Measurements from ENCODE around the gene CFDP1.

DNA sequence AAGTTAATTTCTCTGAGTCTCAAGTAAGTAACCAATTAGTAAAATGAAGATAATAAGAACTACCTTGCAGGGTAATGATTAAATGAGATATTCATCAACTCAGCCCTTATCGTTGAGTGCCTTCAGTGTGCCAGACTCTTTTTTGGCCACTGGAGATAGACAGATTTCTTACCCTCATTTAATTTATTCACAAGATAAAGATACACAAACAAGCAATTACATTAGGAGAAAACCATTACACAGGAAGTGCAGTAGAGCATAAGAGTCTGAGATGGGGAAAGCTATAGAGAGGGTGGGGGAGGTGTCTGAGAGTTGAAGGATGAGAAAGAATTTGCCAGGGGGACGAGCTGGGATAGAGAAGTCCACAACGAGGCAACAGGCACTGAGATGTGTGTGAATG is 109.4 kb downstream of the CFDP1 start:
- TF ChIP-seq, protein P1, sequence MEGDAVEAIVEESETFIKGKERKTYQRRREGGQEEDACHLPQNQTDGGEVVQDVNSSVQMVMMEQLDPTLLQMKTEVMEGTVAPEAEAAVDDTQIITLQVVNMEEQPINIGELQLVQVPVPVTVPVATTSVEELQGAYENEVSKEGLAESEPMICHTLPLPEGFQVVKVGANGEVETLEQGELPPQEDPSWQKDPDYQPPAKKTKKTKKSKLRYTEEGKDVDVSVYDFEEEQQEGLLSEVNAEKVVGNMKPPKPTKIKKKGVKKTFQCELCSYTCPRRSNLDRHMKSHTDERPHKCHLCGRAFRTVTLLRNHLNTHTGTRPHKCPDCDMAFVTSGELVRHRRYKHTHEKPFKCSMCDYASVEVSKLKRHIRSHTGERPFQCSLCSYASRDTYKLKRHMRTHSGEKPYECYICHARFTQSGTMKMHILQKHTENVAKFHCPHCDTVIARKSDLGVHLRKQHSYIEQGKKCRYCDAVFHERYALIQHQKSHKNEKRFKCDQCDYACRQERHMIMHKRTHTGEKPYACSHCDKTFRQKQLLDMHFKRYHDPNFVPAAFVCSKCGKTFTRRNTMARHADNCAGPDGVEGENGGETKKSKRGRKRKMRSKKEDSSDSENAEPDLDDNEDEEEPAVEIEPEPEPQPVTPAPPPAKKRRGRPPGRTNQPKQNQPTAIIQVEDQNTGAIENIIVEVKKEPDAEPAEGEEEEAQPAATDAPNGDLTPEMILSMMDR (IDR thresholded peaks at IDR 0.05; ENCODE audit: low read depth, low read length), result no peak
- no peak for TF ChIP-seq EZH2phosphoT487 (IDR thresholded peaks at IDR 0.05; ENCODE audit: low read depth)

Data from OCI-LY3 (cell line).